Measurements from ENCODE around the gene TMC3. TPM values are rescaled to one million over a fixed set of nuclear protein-coding genes. Genes with fewer than 3 reads are reported as not detected.

Gene TMC3
- total and polyA plus RNA-seq, 2 experiments from 2014 or later, result 0.20 to 0.21 TPM

DNA sequence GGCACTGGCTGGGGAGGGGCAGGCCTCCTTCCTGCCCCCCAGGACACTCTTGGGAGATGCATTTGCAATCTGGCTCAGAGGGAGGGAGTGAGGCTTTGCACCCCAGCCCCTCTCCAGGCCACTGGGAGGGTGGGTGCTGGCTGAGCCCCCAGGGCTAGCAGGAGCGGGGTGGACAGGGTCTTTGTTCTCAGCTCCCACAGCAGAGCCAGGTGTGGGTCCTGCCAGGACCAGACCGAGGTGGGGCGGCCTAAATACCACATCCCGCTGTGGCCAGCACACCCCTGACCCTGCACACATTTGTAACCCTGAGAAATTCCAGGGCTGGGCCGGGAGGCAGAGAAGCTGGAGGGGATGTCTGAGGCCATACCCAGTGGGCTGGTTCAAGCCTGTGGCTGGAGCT is 91.1 kb downstream of the TMC3 start:
- no peaks in the 10 kb centered on the region for H3K4me1 ChIP-seq (ENCODE audit: low read depth)
- H3K9me3 ChIP-seq (ENCODE audit: low read depth), result no peaks in the 10 kb centered on the region
- no peaks in the 10 kb centered on the region for H3K27me3 ChIP-seq
- no peak overlapping the region for H3K4me3 ChIP-seq
- TF ChIP-seq, protein P1, sequence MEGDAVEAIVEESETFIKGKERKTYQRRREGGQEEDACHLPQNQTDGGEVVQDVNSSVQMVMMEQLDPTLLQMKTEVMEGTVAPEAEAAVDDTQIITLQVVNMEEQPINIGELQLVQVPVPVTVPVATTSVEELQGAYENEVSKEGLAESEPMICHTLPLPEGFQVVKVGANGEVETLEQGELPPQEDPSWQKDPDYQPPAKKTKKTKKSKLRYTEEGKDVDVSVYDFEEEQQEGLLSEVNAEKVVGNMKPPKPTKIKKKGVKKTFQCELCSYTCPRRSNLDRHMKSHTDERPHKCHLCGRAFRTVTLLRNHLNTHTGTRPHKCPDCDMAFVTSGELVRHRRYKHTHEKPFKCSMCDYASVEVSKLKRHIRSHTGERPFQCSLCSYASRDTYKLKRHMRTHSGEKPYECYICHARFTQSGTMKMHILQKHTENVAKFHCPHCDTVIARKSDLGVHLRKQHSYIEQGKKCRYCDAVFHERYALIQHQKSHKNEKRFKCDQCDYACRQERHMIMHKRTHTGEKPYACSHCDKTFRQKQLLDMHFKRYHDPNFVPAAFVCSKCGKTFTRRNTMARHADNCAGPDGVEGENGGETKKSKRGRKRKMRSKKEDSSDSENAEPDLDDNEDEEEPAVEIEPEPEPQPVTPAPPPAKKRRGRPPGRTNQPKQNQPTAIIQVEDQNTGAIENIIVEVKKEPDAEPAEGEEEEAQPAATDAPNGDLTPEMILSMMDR (IDR thresholded peaks at IDR 0.05; ENCODE audit: low read depth, low read length), result no peak
- DNase-seq (ENCODE audit: low read depth in 1 of 2, low spot score in 1 of 2), result no peak
- no peak overlapping the region for H3K27ac ChIP-seq
- H3K36me3 ChIP-seq, result no peaks in the 10 kb centered on the region

DNA sequence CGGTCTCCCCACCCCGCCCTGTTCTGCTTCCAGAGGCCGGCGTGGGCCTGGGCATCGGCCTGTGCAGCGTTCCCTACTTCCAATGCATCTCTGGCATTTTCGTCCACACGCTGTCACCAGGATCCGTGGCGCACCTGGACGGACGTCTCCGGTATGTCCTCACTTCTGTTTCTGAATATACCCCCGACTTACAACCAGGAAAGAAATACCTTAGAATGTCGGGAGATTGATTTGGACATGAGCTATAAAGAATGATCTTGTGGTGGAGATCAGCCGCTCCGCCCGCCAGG is 91.5 kb downstream of the TMC3 start:
- no peak overlapping the region for H3K27ac ChIP-seq
- H3K36me3 ChIP-seq, result no peaks in the 10 kb centered on the region
- H3K4me3 ChIP-seq, result no peak overlapping the region
- no peak for DNase-seq (ENCODE audit: low read depth in 1 of 2, low spot score in 1 of 2)
- H3K27me3 ChIP-seq, result no peaks in the 10 kb centered on the region
- no peaks in the 10 kb centered on the region for H3K9me3 ChIP-seq (ENCODE audit: low read depth)
- no peaks in the 10 kb centered on the region for H3K4me1 ChIP-seq (ENCODE audit: low read depth)
- TF ChIP-seq, protein P1 (IDR thresholded peaks at IDR 0.05; ENCODE audit: low read depth, low read length), result no peak

DNA sequence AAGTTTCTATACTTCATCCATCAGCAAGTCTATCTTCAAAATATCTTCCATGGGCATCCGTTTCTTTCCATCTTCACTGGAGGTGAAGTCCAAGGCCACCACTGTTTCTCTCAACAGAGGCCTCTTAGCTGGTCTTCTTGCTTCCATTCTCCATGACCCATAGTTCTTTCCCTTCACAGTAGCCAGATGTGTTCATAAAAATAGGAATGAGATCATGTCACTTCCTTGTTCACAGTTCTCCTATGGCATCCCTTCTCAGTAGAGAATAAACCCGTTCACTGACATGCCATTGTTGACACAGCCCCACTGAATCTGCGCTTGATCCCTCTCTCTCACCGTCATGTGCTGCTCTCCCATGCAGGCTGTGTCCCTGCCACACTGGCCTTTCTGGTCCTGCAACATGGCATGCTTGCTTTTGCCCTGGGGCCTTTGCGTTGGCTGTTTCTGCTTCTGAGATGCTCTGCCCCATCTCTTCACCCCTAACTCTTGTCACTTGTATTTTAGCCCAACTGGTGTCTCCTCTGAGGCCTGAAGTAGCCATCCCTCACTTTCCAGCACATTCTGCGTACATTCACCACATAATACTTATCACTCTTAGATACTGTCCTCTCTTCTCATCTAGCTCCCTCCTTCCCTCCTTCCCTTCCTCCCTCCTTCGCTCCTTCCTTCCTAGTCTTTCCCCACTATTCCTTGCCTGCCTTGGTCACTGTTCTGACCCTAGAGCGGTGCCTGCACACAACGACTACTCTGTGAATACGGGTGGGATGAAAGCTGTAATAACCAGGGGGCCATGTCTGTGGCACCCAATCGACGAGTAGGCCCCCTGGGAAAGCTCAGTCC is 92.0 kb downstream of the TMC3 start:
- no peaks in the 10 kb centered on the region for H3K4me1 ChIP-seq (ENCODE audit: low read depth)
- no peaks in the 10 kb centered on the region for H3K9me3 ChIP-seq (ENCODE audit: low read depth)
- H3K4me3 ChIP-seq, result no peak overlapping the region
- H3K27ac ChIP-seq, result no peak overlapping the region
- TF ChIP-seq, protein P1 (IDR thresholded peaks at IDR 0.05; ENCODE audit: low read depth, low read length), result no peak
- DNase-seq (ENCODE audit: low read depth in 1 of 2, low spot score in 1 of 2), result no peak
- H3K27me3 ChIP-seq, result no peaks in the 10 kb centered on the region
- H3K36me3 ChIP-seq, result no peaks in the 10 kb centered on the region

DNA sequence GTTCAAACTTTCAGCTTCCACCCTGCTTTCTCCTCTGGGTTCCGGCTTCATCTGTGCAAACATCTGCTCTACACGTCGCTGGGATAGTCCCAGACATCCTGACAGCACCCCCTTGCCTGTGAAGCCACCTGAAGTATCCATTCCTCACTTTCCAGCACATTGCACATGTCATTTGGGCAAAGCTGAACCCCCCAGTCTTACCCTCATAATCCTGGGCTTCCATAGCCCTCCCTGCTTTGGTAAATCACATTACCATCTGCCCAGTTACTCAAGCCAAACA is 92.6 kb downstream of the TMC3 start:
- H3K9me3 ChIP-seq (ENCODE audit: low read depth), result no peaks in the 10 kb centered on the region
- H3K4me3 ChIP-seq, result no peak overlapping the region
- no peak overlapping the region for H3K27ac ChIP-seq
- no peaks in the 10 kb centered on the region for H3K27me3 ChIP-seq
- TF ChIP-seq, protein P1 (IDR thresholded peaks at IDR 0.05; ENCODE audit: low read depth, low read length), result no peak
- H3K36me3 ChIP-seq, result no peaks in the 10 kb centered on the region
- no peaks in the 10 kb centered on the region for H3K4me1 ChIP-seq (ENCODE audit: low read depth)
- DNase-seq (ENCODE audit: low read depth in 1 of 2, low spot score in 1 of 2), result no peak

Other genes starting within 250 kb of the TMC3 start
- gene CFAP161, start 239.9 kb downstream of the TMC3 start, total RNA-seq, result not detected in 2 replicates
- not detected in 2 replicates for gene CFAP161, start 239.9 kb downstream of the TMC3 start, polyA plus RNA-seq
- 0.14 TPM in 1 of 2 replicates, not detected in the other for gene IL16, start 177.3 kb downstream of the TMC3 start, total RNA-seq
- 0.45 TPM in 1 of 2 replicates, not detected in the other for gene IL16, start 177.3 kb downstream of the TMC3 start, polyA plus RNA-seq
- 1.9 and 2.2 TPM in 2 replicates for gene STARD5, start 50.1 kb downstream of the TMC3 start, total RNA-seq
- 0.75 and 2.1 TPM in 2 replicates for gene STARD5, start 50.1 kb downstream of the TMC3 start, polyA plus RNA-seq